ENCODE data around the gene CNP.

DNA sequence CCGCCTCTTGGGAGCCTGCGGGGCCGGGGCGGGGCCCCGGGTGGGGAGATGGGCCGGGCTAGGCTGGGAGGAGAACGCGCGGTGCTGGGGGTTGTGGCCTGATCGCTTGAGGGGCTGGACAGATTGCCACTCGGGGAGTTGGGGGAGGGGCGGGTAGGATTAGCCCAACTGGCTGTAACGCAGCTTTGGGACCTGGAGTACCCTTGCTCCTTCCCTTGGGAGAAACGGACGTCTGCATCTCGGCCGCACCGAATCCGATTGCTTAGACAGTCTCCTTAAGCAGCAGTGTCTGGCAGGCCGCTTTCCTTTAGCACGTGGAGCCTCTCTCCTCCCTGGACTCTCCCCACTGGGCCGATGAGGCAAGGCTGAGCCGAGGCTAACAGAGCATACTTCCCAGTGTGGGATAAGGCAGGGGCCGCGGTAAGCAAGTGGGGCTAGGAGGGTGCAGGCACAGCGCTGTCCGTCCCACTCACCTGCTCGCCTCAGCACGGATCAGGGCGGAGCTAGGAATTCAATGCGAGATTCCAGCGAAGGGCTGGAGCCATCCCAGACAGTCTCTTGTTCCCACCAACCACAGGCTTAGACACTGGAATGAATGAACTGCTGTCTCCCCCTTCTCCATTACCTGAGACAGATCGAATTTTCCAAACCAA lies 47.3 kb upstream of the CNP start:
- TF ChIP-seq POLR2A (IDR thresholded peaks at IDR 0.05; ENCODE audit: low read depth, low read length) (no peak), POLR2AphosphoS5 (IDR thresholded peaks at IDR 0.05; ENCODE audit: low read depth, low read length) (no peak; the same call in 1 of the 2 replicates)

All from GM12892 (cell line).